Measurements from ENCODE around the gene NUBP2.

Gene NUBP2

DNA sequence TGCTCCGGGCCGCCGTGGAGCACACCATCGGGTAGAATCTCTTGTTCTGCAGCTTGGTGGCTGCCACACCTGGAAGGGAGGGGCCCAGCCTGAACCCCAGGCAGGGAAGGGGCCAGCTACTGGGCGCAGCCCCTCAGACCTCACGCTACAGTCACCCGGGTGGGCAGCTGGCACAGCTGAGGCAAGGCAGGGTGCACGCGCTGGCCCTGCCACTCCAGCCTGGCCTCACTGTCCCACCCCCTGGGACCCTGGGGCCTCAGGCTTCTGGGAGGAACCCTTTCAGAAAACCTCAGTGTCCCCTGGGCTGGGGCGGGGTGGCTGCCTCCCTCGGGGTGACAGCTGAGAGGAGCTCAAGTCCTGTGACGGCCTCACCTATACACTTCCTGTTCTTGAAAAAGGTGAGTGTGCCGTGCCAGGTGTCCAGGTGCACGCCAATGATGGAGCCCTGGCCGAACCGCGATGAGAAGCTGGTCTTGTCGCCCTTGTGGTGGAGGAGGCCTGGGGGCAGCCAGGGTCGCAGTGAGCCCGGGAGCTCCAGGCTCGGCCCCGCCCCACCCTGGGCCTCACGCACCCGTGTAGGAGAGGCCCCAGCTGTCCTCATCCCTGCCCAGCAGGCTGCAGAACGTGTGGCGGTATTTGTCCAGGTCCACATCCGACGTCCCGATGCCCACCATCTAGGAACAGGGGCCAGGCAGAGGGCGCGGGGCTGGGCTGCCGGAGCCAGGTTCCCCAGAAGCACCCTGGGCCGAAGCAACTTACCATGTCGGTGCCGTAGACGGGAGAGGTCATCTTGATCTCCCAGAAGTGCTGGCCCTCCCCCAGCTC, 5.2 kb upstream of the NUBP2 start:
- no peak overlapping the region for H3K4me2 ChIP-seq (ENCODE audit: low read depth, low read length, poor library complexity, severe bottlenecking)
- H3K36me3 ChIP-seq (ENCODE audit: insufficient read depth, low read length), result no peaks in the 10 kb centered on the region
- peaks cover 12% of the 10 kb centered on the region for H4K20me1 ChIP-seq (ENCODE audit: insufficient read depth, low read length, poor library complexity, severe bottlenecking)
- H3K9me2 ChIP-seq (replicated peaks; ENCODE audit: low read depth, low read length), result no peaks in the 10 kb centered on the region
- TF ChIP-seq CTCF (conservative IDR thresholded peaks at IDR 0.05; ENCODE audit: low read length), result no peak
- no peak for TF ChIP-seq EZH2phosphoT487 (IDR thresholded peaks at IDR 0.05; ENCODE audit: borderline replicate concordance)
- H3K79me2 ChIP-seq (ENCODE audit: insufficient read depth, low read length), result peaks cover 34% of the 10 kb centered on the region
- H3K9ac ChIP-seq (ENCODE audit: low read depth, low read length, poor library complexity, severe bottlenecking), result no peak overlapping the region
- H3K4me1 ChIP-seq (ENCODE audit: insufficient read depth, low read length, poor library complexity, severe bottlenecking), result no peaks in the 10 kb centered on the region
- no peak overlapping the region for H2AFZ ChIP-seq (ENCODE audit: low read length)
- no peaks in the 10 kb centered on the region for H3F3A ChIP-seq (ENCODE audit: low read depth)
- H3K4me3 ChIP-seq (ENCODE audit: low read length, poor library complexity, severe bottlenecking), result no peak overlapping the region
- H3K27me3 ChIP-seq (ENCODE audit: insufficient read depth, low read length, poor library complexity, severe bottlenecking), result no peaks in the 10 kb centered on the region
- H3K9me3 ChIP-seq (ENCODE audit: insufficient read depth, low read depth, low read length), result no peaks in the 10 kb centered on the region

GRCh38 chr16:1778200-1779179, 4.3 kb upstream of the NUBP2 start:
- Histone ChIP-seq H3K9ac (ENCODE audit: low read depth, low read length, poor library complexity, severe bottlenecking) (no peak overlapping the region), H3K4me2 (ENCODE audit: low read depth, low read length, poor library complexity, severe bottlenecking) (no peak overlapping the region), H3K9me3 (ENCODE audit: insufficient read depth, low read depth, low read length) (no peaks in the 10 kb centered on the region), H3K4me1 (ENCODE audit: insufficient read depth, low read length, poor library complexity, severe bottlenecking) (no peaks in the 10 kb centered on the region), H3K36me3 (ENCODE audit: insufficient read depth, low read length) (no peaks in the 10 kb centered on the region), H3F3A (ENCODE audit: low read depth) (no peaks in the 10 kb centered on the region), H3K4me3 (ENCODE audit: low read length, poor library complexity, severe bottlenecking) (no peak overlapping the region), H2AFZ (ENCODE audit: low read length) (no peak overlapping the region), H3K9me2 (replicated peaks; ENCODE audit: low read depth, low read length) (no peaks in the 10 kb centered on the region), H4K20me1 (ENCODE audit: insufficient read depth, low read length, poor library complexity, severe bottlenecking) (peaks cover 12% of the 10 kb centered on the region), H3K79me2 (ENCODE audit: insufficient read depth, low read length) (peaks cover 38% of the 10 kb centered on the region), H3K27me3 (ENCODE audit: insufficient read depth, low read length, poor library complexity, severe bottlenecking) (no peaks in the 10 kb centered on the region)
- no peak for TF ChIP-seq CTCF (conservative IDR thresholded peaks at IDR 0.05; ENCODE audit: low read length)
- no peak for TF ChIP-seq EZH2phosphoT487 (IDR thresholded peaks at IDR 0.05; ENCODE audit: borderline replicate concordance)

- Histone ChIP-seq H3K9ac (ENCODE audit: low read depth, low read length, poor library complexity, severe bottlenecking) (no peak overlapping the region), H3K9me2 (replicated peaks; ENCODE audit: low read depth, low read length) (no peaks in the 10 kb centered on the region), H3F3A (ENCODE audit: low read depth) (no peaks in the 10 kb centered on the region), H2AFZ (ENCODE audit: low read length) (no peak overlapping the region), H3K4me2 (ENCODE audit: low read depth, low read length, poor library complexity, severe bottlenecking) (no peak overlapping the region), H3K79me2 (ENCODE audit: insufficient read depth, low read length) (peaks cover 40% of the 10 kb centered on the region), H3K9me3 (ENCODE audit: insufficient read depth, low read depth, low read length) (no peaks in the 10 kb centered on the region), H3K4me1 (ENCODE audit: insufficient read depth, low read length, poor library complexity, severe bottlenecking) (no peaks in the 10 kb centered on the region), H4K20me1 (ENCODE audit: insufficient read depth, low read length, poor library complexity, severe bottlenecking) (peaks cover 7% of the 10 kb centered on the region), H3K27me3 (ENCODE audit: insufficient read depth, low read length, poor library complexity, severe bottlenecking) (no peaks in the 10 kb centered on the region), H3K4me3 (ENCODE audit: low read length, poor library complexity, severe bottlenecking) (no peak overlapping the region), H3K36me3 (ENCODE audit: insufficient read depth, low read length) (no peaks in the 10 kb centered on the region)
- TF ChIP-seq EZH2phosphoT487 (IDR thresholded peaks at IDR 0.05; ENCODE audit: borderline replicate concordance) (no peak), CTCF (conservative IDR thresholded peaks at IDR 0.05; ENCODE audit: low read length) (no peak)
These were observed 3.5 kb upstream of the NUBP2 start for GRCh38 chr16:1779234-1779701.
